Astrocyte of the cerebellum (primary cell): ENCODE data around the gene APRT.
A peak's percentile ranks its signal among the peaks of the same experiment; 100 is the strongest.
"Not testable (repeated sequence)": the region's sequence is repeated elsewhere in the genome, so short reads cannot be mapped to it uniquely, and the experiment has no call there.

Experiments
- DNase-seq: peaks from one replicate; pipeline ENCODE4 v3.0.0-alpha.2; 2011; ENCODE audit warnings: low read depth
- H3K4me3 ChIP-seq: 2 replicates; pipeline ENCODE4 v1.5.1; 2011; ENCODE audit warnings: mild to moderate bottlenecking, low read depth, low read length, moderate library complexity
- in situ Hi-C: cut with HindIII; loops from 2 replicates; pipeline ENCODE4 v1.10.0; 2017; ENCODE audit warnings: low sequenced_read_pairs
- TF ChIP-seq, protein P1 (sequence below): IDR thresholded peaks from 2 replicates; pipeline ENCODE4 v1.5.1; 2012; ENCODE audit warnings: low read length, low read depth, moderate library complexity, mild to moderate bottlenecking; ENCODE audit errors: missing control alignments

APRT gene

DNA sequence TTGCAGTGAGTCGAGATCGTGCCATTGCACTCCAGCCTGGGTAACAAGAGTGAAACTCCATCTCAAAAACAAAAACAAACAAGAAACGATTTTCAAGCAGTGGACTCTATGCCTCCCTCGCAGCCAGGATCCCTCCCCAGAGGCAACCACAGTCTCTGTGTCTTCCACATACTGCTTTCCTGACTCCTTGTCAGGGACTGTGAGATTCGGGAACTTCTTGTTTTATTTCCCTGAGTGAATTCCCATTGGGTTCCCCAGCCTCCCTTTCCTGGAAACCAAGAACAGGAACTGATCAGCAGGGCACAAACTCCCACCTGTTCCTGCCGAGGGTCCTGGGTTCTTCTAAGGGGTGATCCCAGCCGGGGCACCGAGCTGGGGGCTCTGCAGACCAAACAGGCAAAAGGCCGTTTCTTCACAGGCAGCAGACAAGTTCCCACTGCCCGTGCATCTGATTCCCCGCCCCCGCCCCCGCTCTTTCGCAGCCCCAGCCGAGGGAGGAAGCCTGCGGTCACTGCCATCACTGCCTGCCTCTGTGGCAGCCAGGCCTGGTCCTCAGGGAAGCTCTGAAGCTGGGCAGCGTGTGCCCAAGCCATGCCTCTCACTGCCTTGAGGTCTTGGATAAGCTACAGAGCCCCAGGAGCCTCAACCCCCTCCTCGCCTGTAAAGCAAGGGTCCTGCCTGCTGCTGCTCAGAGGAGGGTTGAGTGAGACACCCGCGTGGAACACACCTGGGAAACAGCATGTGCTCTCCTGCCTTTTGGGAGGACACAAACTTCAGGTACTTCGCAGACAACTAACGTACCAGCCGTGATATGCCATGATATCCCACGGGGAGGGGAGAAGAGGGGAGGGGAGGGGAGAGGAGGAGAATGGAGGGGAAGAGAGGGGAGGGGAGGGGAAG is 21.2 kb downstream of the APRT start:
- in situ Hi-C loops, result no loop called here
- no peak for DNase-seq
- no peak overlapping the region for H3K4me3 ChIP-seq
- TF ChIP-seq, protein P1, sequence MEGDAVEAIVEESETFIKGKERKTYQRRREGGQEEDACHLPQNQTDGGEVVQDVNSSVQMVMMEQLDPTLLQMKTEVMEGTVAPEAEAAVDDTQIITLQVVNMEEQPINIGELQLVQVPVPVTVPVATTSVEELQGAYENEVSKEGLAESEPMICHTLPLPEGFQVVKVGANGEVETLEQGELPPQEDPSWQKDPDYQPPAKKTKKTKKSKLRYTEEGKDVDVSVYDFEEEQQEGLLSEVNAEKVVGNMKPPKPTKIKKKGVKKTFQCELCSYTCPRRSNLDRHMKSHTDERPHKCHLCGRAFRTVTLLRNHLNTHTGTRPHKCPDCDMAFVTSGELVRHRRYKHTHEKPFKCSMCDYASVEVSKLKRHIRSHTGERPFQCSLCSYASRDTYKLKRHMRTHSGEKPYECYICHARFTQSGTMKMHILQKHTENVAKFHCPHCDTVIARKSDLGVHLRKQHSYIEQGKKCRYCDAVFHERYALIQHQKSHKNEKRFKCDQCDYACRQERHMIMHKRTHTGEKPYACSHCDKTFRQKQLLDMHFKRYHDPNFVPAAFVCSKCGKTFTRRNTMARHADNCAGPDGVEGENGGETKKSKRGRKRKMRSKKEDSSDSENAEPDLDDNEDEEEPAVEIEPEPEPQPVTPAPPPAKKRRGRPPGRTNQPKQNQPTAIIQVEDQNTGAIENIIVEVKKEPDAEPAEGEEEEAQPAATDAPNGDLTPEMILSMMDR, result no peak

DNA sequence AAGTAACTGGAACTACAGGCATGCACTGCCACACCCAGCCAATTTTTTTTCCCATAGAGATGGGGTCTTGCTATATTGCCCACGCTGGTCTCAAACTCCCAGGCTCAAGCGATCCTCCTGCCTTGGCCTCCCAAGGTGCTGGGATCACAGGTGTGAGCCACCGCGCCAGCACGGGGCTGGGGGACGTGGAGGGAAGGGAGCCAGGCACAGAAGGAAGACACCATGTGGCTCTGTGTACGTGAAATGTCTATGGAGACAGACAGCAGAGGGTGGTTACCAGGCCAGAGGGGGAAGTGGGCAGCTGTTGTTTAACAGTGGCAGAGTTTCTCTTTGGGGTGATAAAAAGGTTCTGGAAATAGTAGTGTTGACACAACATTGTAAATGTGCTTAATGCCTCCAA is 22.1 kb downstream of the APRT start:
- in situ Hi-C loops, result loop anchor here (10.0 kb wide), 1 partner anchor 115 kb away; no protein-coding TSS in a partner anchor
- no peak overlapping the region for H3K4me3 ChIP-seq
- TF ChIP-seq, protein P1, result no peak
- no peak for DNase-seq

- in situ Hi-C loops, result loop anchor here (10.0 kb wide), 1 partner anchor 114 kb away; no protein-coding TSS in a partner anchor
- H3K4me3 ChIP-seq, DNase-seq: not testable (repeated sequence)
Measured at GRCh38 chr16:88788749-88789148, 23.0 kb downstream of the APRT start.

DNA sequence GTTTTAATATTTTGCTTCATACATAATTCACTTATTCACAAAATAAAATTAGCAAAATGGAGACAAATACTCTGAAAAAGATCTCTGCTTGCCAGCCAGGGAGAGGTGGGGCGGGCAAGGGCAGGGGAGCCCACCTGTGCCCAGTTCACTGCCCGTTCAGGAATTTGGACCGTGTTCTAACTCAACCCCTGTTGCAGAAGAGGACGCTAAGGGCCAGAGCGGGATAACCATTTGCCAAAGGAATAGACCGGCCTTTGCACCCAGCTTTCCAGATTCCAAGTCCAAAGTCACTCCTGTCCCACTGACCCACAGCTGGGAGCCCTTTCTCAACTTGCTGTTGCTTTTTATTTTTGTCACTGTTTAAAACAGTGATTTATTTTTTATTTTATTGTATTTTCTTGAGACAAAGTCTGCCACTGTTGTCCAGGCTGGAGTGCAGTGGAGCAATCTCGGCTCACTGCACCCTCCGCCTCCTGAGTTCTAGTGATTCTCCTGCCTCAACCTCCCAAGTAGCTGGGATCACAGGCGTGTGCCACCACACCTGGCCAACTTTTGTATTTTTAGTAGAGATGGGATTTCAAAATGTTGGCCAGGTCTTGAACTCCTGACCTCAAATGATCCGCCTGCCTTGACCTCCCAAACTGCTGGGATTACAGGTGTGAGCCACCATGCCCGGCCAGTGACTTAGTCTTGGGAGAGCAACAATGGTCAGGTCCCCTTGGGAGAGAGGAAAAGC is 24.0 kb downstream of the APRT start:
- DNase-seq, result no peak
- TF ChIP-seq, protein P1, result no peak
- H3K4me3 ChIP-seq, result no peak overlapping the region
- in situ Hi-C loops, result loop anchor here (10.0 kb wide), 1 partner anchor 113 kb away; no protein-coding TSS in a partner anchor

GRCh38 chr16:88785106-88785924 is 26.4 kb downstream of the APRT start, which contains the start of gene PIEZO1:
PIEZO1 (minus strand) TSS chr16:88785220; CDS start chr16:88784964, 256 bp downstream.
- DNase-seq, result no peak
- H3K4me3 ChIP-seq, result peak within 1 kb of the TSS; percentile 58
- in situ Hi-C loops, result loop anchor here (10.0 kb wide), 1 partner anchor 111 kb away; no protein-coding TSS in a partner anchor
- TF ChIP-seq, protein P1, result peak; percentile 74

DNA sequence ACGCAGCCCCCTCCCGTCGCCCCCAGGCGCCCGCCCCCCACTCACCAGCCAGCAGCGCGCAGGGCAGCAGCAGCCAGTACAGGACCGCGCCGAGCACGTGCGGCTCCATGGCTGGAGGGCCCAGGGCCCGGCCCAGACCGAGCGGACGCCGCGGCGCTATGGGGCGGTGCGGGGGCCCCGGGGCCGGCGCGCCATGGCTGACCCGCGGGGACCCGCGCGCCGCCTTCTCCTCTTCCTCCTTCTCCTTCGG is 26.9 kb downstream of the APRT start:
- H3K4me3 ChIP-seq, result peak overlapping the region; percentile 58
- DNase-seq, result no peak
- TF ChIP-seq, protein P1, result no peak
- in situ Hi-C loops, result loop anchor here (10.0 kb wide), 1 partner anchor 110 kb away; no protein-coding TSS in a partner anchor
